ENCODE measurements around the gene GALNT8. TPM values are rescaled to one million over a fixed set of nuclear protein-coding genes. Genes with fewer than 3 reads are reported as not detected.
"Not testable (repeated sequence)": the region's sequence is repeated elsewhere in the genome, so short reads cannot be mapped to it uniquely, and the experiment has no call there.

The GALNT8 gene
- total RNA-seq, 4 donors from 2014 or later, result 0.98 to 2.7 (median 1.5) TPM

GRCh38 chr12:4707306-4707705 lies 12.9 kb upstream of the GALNT8 start:
- H3K36me3 ChIP-seq, result no peaks in the 10 kb centered on the region
- no peak overlapping the region for H3K4me3 ChIP-seq
- DNase-seq (ENCODE audit: extremely low spot score), result no peak
- H3K9me3 ChIP-seq, result no peaks in the 10 kb centered on the region
- intact Hi-C loops (cut with DNase I), result no loop called here
- no peak overlapping the region for H3K27ac ChIP-seq (replicated peaks in 1 of 4)
- TF ChIP-seq EP300 (IDR thresholded peaks at IDR 0.05) (no peak), CTCF (IDR thresholded peaks at IDR 0.05) (no peak), POLR2A (IDR thresholded peaks at IDR 0.05; ENCODE audit: low read depth) (no peak), POLR2AphosphoS5 (IDR thresholded peaks at IDR 0.05) (no peak)
- H3K27me3 ChIP-seq, result no peaks in the 10 kb centered on the region
- no peaks in the 10 kb centered on the region for H3K4me1 ChIP-seq
- WGBS, result 88% methylated on average over 2 of the region's 2 CpGs

GRCh38 chr12:4710113-4710512 lies 10.1 kb upstream of the GALNT8 start:
- Histone ChIP-seq H3K9me3 (no peaks in the 10 kb centered on the region), H3K27me3 (no peaks in the 10 kb centered on the region), H3K27ac (replicated peaks in 1 of 4) (no peak overlapping the region), H3K36me3 (no peaks in the 10 kb centered on the region), H3K4me1 (no peaks in the 10 kb centered on the region), H3K4me3 (no peak overlapping the region)
- WGBS, result 72% methylated on average over 1 of the region's 1 CpG
- TF ChIP-seq POLR2AphosphoS5 (IDR thresholded peaks at IDR 0.05), result no peak
- intact Hi-C loops (cut with DNase I), result no loop called here
- no peak for DNase-seq (ENCODE audit: extremely low spot score)

GRCh38 chr12:4714879-4715278 lies 5.3 kb upstream of the GALNT8 start:
- intact Hi-C loops (cut with DNase I), result no loop called here
- no peaks in the 10 kb centered on the region for H3K4me1 ChIP-seq
- H3K27me3 ChIP-seq, result peaks cover 0 to 5% (median 0%) of the 10 kb centered on the region in 4 donors
- no peak for DNase-seq (ENCODE audit: extremely low spot score)
- 89% methylated on average over 6 of the region's 6 CpGs for WGBS
- no peaks in the 10 kb centered on the region for H3K36me3 ChIP-seq
- H3K4me3 ChIP-seq, result no peak overlapping the region
- H3K27ac ChIP-seq (replicated peaks in 1 of 4), result no peak overlapping the region
- no peaks in the 10 kb centered on the region for H3K9me3 ChIP-seq
- TF ChIP-seq CTCF (IDR thresholded peaks at IDR 0.05) (no peak), POLR2AphosphoS5 (IDR thresholded peaks at IDR 0.05) (no peak), POLR2A (IDR thresholded peaks at IDR 0.05; ENCODE audit: low read depth) (no peak), EP300 (IDR thresholded peaks at IDR 0.05) (no peak)

- Histone ChIP-seq H3K4me3 (no peak overlapping the region), H3K4me1 (no peaks in the 10 kb centered on the region), H3K36me3 (no peaks in the 10 kb centered on the region), H3K27ac (replicated peaks in 1 of 4) (no peak overlapping the region), H3K27me3 (peaks cover 0 to 7% (median 0%) of the 10 kb centered on the region in 4 donors), H3K9me3 (no peaks in the 10 kb centered on the region)
- intact Hi-C loops (cut with DNase I), result no loop called here
- 100% methylated on average over 1 of the region's 1 CpG for WGBS
- TF ChIP-seq POLR2A (IDR thresholded peaks at IDR 0.05; ENCODE audit: low read depth) (no peak), POLR2AphosphoS5 (IDR thresholded peaks at IDR 0.05) (no peak), EP300 (IDR thresholded peaks at IDR 0.05) (no peak), CTCF (IDR thresholded peaks at IDR 0.05) (no peak)
- peak; percentile 88 for DNase-seq (ENCODE audit: extremely low spot score)
Observed at GRCh38 chr12:4717806-4718205, 2.4 kb upstream of the GALNT8 start.

GRCh38 chr12:4720637-4720995 lies 416 bp downstream of the GALNT8 start:
- TF ChIP-seq POLR2AphosphoS5 (IDR thresholded peaks at IDR 0.05) (no peak), CTCF (IDR thresholded peaks at IDR 0.05) (no peak), POLR2A (IDR thresholded peaks at IDR 0.05; ENCODE audit: low read depth) (no peak), EP300 (IDR thresholded peaks at IDR 0.05) (no peak)
- intact Hi-C loops (cut with DNase I), result no loop called here
- Histone ChIP-seq H3K4me1 (no peaks in the 10 kb centered on the region), H3K27ac (replicated peaks in 1 of 4) (no peak overlapping the region), H3K4me3 (no peak overlapping the region), H3K36me3 (no peaks in the 10 kb centered on the region), H3K27me3 (peaks cover 0 to 7% (median 0%) of the 10 kb centered on the region in 4 donors), H3K9me3 (no peaks in the 10 kb centered on the region)
- WGBS, result 40% methylated on average over 4 of the region's 4 CpGs
- peak; percentile 21 for DNase-seq (ENCODE audit: extremely low spot score)

- intact Hi-C loops (cut with DNase I); H3K9me3 ChIP-seq; H3K36me3 ChIP-seq; DNase-seq (ENCODE audit: extremely low spot score); H3K4me3 ChIP-seq; H3K4me1 ChIP-seq; H3K27me3 ChIP-seq; H3K27ac ChIP-seq (replicated peaks in 1 of 4): not testable (repeated sequence)
- WGBS, result 59% methylated on average over 11 of the region's 11 CpGs
Observed at GRCh38 chr12:4721587-4721986, 1.4 kb downstream of the GALNT8 start.

Measured in esophagus muscularis mucosa (tissue), 4 donors.